Loucy (cell line): ENCODE measurements around the gene CPVL.

Experiments
- H2AFZ ChIP-seq: fragments of 200-600 bp; sonication (generic); 2 replicates; pipeline ENCODE4 v1.6.0; 2016; ENCODE audit warnings: antibody characterized with exemption, mild to moderate bottlenecking, low read length, moderate library complexity
- H3F3A ChIP-seq: fragments of 200-600 bp; 2 replicates; pipeline ENCODE4 v1.6.0; 2016; ENCODE audit warnings: antibody characterized with exemption, low read depth, mild to moderate bottlenecking
- H3K27me3 ChIP-seq: fragments of 200-600 bp; sonication (generic); 2 replicates; pipeline ENCODE4 v1.6.1; 2014; ENCODE audit warnings: low read length, mild to moderate bottlenecking; ENCODE audit not compliant: insufficient read depth, poor library complexity, severe bottlenecking
- H3K36me3 ChIP-seq: fragments of 200-600 bp; sonication (generic); 2 replicates; pipeline ENCODE4 v1.6.1; 2016; ENCODE audit warnings: low read length; ENCODE audit not compliant: insufficient read depth
- H3K4me1 ChIP-seq: fragments of 200-600 bp; sonication (generic); 2 replicates; pipeline ENCODE4 v1.5.1; 2014; ENCODE audit warnings: low read length, mild to moderate bottlenecking; ENCODE audit not compliant: insufficient read depth, poor library complexity, severe bottlenecking
- H3K4me2 ChIP-seq: fragments of 200-600 bp; sonication (generic); 2 replicates; pipeline ENCODE4 v1.6.0; 2014; ENCODE audit warnings: antibody characterized with exemption, low read length, low read depth, mild to moderate bottlenecking; ENCODE audit not compliant: poor library complexity, severe bottlenecking
- H3K4me3 ChIP-seq: fragments of 200-600 bp; sonication (generic); 2 replicates; pipeline ENCODE4 v1.5.1; 2014; ENCODE audit warnings: low read length, mild to moderate bottlenecking, mixed read lengths; ENCODE audit not compliant: poor library complexity, severe bottlenecking
- H3K79me2 ChIP-seq: fragments of 200-600 bp; sonication (generic); 2 replicates; pipeline ENCODE4 v1.6.1; 2014; ENCODE audit warnings: low read length; ENCODE audit not compliant: insufficient read depth
- H3K9ac ChIP-seq: fragments of 200-600 bp; sonication (generic); 2 replicates; pipeline ENCODE4 v1.6.0; 2014; ENCODE audit warnings: mild to moderate bottlenecking, low read depth, low read length, moderate library complexity; ENCODE audit not compliant: poor library complexity, severe bottlenecking
- H3K9me2 ChIP-seq: fragments of 200-600 bp; sonication (generic); replicated peaks from 2 replicates; pipeline ENCODE4 v1.6.1; 2016; ENCODE audit warnings: low read depth, low read length, mixed read lengths
- H3K9me3 ChIP-seq: fragments of 200-600 bp; sonication (generic); 2 replicates; pipeline ENCODE4 v1.6.1; 2014; ENCODE audit warnings: mild to moderate bottlenecking, antibody characterized with exemption, low read length, low read depth; ENCODE audit not compliant: insufficient read depth
- H4K20me1 ChIP-seq: fragments of 200-600 bp; sonication (generic); 2 replicates; pipeline ENCODE4 v1.6.0; 2014; ENCODE audit warnings: antibody characterized with exemption, low read length, mild to moderate bottlenecking; ENCODE audit not compliant: insufficient read depth, poor library complexity, severe bottlenecking
- EZH2phosphoT487 ChIP-seq: fragments of 200-600 bp; IDR thresholded peaks from 2 replicates; pipeline ENCODE4 v1.6.1; 2018; ENCODE audit warnings: antibody characterized with exemption, mild to moderate bottlenecking, moderate library complexity, borderline replicate concordance
- TF ChIP-seq, protein P1 (sequence below): fragments of 200-600 bp; sonication (generic); conservative IDR thresholded peaks from 2 replicates; pipeline ENCODE4 v1.5.1; 2014; ENCODE audit warnings: mild to moderate bottlenecking, antibody characterized with exemption, low read length

Gene CPVL

GRCh38 chr7:28986765-28987110 lies 159.6 kb downstream of the CPVL start:
- H3K4me3 ChIP-seq: no peak overlapping the region
- H3K9me2 ChIP-seq: no peaks in the 10 kb centered on the region
- no peak overlapping the region for H3K9ac ChIP-seq
- no peaks in the 10 kb centered on the region for H3F3A ChIP-seq
- no peaks in the 10 kb centered on the region for H3K79me2 ChIP-seq
- no peak for TF ChIP-seq EZH2phosphoT487
- TF ChIP-seq, protein P1, sequence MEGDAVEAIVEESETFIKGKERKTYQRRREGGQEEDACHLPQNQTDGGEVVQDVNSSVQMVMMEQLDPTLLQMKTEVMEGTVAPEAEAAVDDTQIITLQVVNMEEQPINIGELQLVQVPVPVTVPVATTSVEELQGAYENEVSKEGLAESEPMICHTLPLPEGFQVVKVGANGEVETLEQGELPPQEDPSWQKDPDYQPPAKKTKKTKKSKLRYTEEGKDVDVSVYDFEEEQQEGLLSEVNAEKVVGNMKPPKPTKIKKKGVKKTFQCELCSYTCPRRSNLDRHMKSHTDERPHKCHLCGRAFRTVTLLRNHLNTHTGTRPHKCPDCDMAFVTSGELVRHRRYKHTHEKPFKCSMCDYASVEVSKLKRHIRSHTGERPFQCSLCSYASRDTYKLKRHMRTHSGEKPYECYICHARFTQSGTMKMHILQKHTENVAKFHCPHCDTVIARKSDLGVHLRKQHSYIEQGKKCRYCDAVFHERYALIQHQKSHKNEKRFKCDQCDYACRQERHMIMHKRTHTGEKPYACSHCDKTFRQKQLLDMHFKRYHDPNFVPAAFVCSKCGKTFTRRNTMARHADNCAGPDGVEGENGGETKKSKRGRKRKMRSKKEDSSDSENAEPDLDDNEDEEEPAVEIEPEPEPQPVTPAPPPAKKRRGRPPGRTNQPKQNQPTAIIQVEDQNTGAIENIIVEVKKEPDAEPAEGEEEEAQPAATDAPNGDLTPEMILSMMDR: no peak
- H2AFZ ChIP-seq: no peak overlapping the region
- no peaks in the 10 kb centered on the region for H4K20me1 ChIP-seq
- H3K36me3 ChIP-seq: no peaks in the 10 kb centered on the region
- no peaks in the 10 kb centered on the region for H3K27me3 ChIP-seq
- H3K9me3 ChIP-seq: no peaks in the 10 kb centered on the region
- H3K4me1 ChIP-seq: peaks cover 13% of the 10 kb centered on the region
- no peak overlapping the region for H3K4me2 ChIP-seq

DNA sequence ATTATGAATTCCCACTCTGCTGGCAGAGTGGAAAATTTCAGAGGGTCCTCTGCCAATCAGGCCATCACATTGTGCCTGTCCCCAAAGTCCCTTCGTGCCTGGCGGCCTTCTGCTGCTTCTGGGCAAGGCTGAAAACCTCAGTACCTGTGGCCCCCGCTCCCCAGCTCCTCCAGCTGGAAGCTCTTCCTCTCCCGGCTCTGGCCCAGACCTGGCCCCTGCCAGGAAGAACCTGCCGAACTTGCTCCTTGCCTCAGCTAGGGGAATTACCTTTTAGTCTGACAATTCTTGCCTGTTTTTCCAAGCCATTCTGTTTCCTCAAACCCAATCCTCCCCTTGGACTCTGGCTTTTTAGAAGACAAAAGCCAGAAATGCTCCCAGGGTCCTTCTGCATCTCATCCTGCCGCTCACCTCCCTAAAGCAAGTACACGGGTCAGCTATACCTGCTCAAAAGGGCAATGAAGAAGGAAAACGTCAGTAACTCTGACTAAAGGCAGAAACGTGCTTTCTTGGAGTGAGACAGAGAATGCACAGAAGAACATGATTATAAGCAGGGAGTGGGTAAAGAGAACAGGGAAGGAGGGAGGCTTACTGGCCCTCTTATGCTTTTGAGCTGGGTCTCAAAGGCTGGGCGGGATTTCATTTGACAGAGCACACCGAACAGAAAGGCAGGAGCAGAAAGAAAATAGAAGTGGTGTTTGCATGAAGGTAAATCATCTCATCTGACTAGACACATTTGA lies 160.1 kb downstream of the CPVL start:
- Histone ChIP-seq H2AFZ (peak overlapping the region; percentile 46; the same call in 1 of the 2 replicates), H3K9ac (no peak overlapping the region)
- TF ChIP-seq, protein P1: no peak
- TF ChIP-seq EZH2phosphoT487: no peak

GRCh38 chr7:28984631-28985030 lies 161.7 kb downstream of the CPVL start:
- H2AFZ ChIP-seq: peak overlapping the region; percentile 58; the same call in 1 of the 2 replicates
- no peaks in the 10 kb centered on the region for H3F3A ChIP-seq
- peak overlapping the region; percentile 19 for H3K4me2 ChIP-seq

More for the DNA sequence above, 160.1 kb downstream of the CPVL start:
- Histone ChIP-seq H3K36me3 (no peaks in the 10 kb centered on the region), H3K9me3 (no peaks in the 10 kb centered on the region), H3K9me2 (no peaks in the 10 kb centered on the region), H3F3A (no peaks in the 10 kb centered on the region), H3K4me3 (no peak overlapping the region), H3K4me1 (peaks cover 13% of the 10 kb centered on the region), H3K79me2 (no peaks in the 10 kb centered on the region), H4K20me1 (no peaks in the 10 kb centered on the region), H3K27me3 (no peaks in the 10 kb centered on the region), H3K4me2 (no peak overlapping the region)

More at GRCh38 chr7:28984631-28985030, 161.7 kb downstream of the CPVL start:
- peaks cover 13% of the 10 kb centered on the region for H3K4me1 ChIP-seq
- H3K79me2 ChIP-seq: no peaks in the 10 kb centered on the region
- H4K20me1 ChIP-seq: no peaks in the 10 kb centered on the region
- no peak overlapping the region for H3K4me3 ChIP-seq
- no peaks in the 10 kb centered on the region for H3K36me3 ChIP-seq
- no peak overlapping the region for H3K9ac ChIP-seq
- no peaks in the 10 kb centered on the region for H3K9me3 ChIP-seq
- H3K9me2 ChIP-seq: no peaks in the 10 kb centered on the region
- no peak for TF ChIP-seq EZH2phosphoT487
- TF ChIP-seq, protein P1: no peak
- H3K27me3 ChIP-seq: no peaks in the 10 kb centered on the region
